Measurements from ENCODE around the gene CD209.

Gene CD209

DNA sequence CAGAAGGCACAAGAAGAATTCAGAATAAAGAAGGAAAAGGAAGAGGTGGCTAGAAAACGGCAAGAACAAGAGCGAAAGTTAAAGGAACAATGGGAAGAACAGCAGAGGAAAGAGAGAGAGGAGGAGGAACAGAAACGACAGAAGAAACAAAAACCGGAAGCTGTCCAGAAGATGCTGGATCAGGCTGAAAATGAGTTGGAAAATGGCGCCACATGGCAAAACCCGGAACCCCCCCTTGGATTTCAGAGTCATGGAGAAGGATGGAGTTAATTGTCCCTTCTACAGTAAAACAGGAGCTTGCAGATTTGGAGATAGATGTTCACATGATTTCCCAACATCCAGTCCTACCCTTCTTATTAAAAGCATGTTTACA, 6.7 kb downstream of the CD209 start:
- CTCF ChIA-PET: no interaction called here
- POLR2A ChIA-PET: no interaction called here
- TF ChIP-seq, protein P1, sequence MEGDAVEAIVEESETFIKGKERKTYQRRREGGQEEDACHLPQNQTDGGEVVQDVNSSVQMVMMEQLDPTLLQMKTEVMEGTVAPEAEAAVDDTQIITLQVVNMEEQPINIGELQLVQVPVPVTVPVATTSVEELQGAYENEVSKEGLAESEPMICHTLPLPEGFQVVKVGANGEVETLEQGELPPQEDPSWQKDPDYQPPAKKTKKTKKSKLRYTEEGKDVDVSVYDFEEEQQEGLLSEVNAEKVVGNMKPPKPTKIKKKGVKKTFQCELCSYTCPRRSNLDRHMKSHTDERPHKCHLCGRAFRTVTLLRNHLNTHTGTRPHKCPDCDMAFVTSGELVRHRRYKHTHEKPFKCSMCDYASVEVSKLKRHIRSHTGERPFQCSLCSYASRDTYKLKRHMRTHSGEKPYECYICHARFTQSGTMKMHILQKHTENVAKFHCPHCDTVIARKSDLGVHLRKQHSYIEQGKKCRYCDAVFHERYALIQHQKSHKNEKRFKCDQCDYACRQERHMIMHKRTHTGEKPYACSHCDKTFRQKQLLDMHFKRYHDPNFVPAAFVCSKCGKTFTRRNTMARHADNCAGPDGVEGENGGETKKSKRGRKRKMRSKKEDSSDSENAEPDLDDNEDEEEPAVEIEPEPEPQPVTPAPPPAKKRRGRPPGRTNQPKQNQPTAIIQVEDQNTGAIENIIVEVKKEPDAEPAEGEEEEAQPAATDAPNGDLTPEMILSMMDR (IDR thresholded peaks at IDR 0.05; ENCODE audit: control extremely low read depth, extremely low read depth, low read depth, missing control alignments): no peak
- no peak for DNase-seq (ENCODE audit: extremely low spot score)

DNA sequence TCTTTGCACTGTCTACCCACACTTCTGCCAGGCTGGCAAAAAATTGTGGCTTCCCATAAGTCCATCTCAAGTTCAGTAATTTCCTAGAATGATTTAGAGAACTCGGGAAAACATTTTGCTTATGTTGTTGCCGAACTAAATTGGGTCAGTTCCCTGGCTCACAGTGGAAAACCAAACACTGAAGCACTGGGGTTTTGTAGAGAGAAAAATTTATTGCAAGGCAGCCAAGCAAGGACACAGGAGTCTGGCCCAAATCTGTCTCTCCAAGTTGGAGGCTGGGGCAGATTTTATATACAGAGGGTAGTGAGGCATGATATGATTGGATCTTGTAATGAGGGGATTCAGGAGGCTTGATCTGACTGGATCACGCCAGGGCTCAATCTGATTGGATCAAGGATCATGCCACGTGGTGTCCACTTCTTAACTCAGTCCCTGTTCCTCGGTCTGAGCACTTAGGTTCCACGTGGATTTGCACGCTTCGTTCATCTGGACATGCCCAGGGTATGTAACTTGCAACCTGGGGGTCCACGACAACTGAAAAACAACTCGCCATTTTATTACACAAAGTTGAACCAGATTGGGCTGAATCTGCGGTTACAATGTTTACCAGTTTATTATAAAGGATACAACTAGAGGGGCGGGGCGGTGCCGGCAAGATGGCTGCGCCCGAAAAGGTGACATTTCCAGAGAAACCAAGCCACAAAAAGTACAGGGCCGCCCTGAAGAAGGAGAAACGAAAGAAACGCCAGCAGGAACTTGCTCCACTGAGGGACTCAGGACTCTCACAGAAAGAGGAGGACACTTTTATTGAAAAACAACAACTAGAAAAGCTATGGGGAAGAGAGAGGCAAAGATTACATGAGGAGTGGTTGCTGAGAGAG, 7.3 kb downstream of the CD209 start:
- DNase-seq (ENCODE audit: extremely low spot score): no peak
- TF ChIP-seq, protein P1 (IDR thresholded peaks at IDR 0.05; ENCODE audit: control extremely low read depth, extremely low read depth, low read depth, missing control alignments): no peak
- CTCF ChIA-PET: interaction anchor here (1.2 to 2.0 kb wide), 5 partner anchors 11 to 81 kb away, joined by 3 to 11 read pairs (median 6); partner anchors contain the start of gene TRAPPC5
- POLR2A ChIA-PET: no interaction called here

DNA sequence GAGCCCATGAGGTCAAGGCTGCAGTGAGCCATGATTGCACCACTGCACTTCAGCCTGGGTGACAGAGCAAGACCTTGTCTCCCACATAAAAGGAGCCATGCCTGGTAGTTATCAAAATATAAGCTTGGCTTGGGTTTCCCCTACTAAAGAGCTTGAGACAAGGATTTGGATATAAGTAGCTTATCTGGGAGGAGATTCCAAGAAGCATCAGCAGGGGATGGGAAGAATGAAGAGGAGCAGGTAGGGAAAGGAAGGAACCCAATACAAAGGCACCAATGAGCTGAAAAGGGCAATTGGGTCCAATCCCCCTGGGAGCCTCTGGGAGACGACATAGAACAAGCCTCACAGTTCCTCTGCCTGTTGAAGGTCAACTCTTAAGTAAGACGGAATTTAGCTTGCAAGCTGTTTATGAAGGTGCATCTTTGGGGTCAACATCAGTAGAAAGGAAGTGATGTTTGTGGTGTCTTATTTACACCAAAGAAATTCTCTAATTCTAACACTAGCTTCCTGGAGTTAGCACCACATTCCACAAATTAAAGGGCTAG, 8.1 kb downstream of the CD209 start:
- ChIA-PET POLR2A (no interaction called here), CTCF (interaction anchor here (1.2 to 2.0 kb wide), 6 partner anchors 8 to 82 kb away, joined by 3 to 11 read pairs (median 5); partner anchors contain the start of genes CD209 and TRAPPC5)
- DNase-seq (ENCODE audit: extremely low spot score): no peak
- TF ChIP-seq, protein P1 (IDR thresholded peaks at IDR 0.05; ENCODE audit: control extremely low read depth, extremely low read depth, low read depth, missing control alignments): no peak

DNA sequence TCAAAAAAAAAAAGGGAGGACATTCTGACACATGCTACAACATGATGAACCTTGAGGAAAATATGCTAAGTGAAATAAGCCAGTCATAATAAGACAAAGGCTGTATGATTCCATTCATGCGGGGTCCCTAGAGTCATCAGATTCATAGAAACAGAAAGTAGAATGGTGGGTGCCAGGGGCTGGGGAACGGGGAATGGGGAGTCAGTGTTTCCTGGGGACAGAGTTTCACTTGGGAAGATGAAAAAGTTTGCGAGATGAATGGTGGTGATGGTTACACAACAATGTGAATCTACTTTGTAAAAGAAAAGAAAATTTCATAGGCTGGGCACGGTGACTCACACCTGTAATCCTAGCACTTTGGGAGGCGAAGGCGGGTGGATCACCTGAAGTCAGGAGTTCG, 9.3 kb downstream of the CD209 start:
- TF ChIP-seq, protein P1 (IDR thresholded peaks at IDR 0.05; ENCODE audit: control extremely low read depth, extremely low read depth, low read depth, missing control alignments): no peak
- ChIA-PET POLR2A (no interaction called here), CTCF (interaction anchor here (1.4 to 2.0 kb wide), 2 partner anchors 9 kb away, joined by 4 to 11 read pairs; partner anchors contain the start of gene CD209)
- DNase-seq (ENCODE audit: extremely low spot score): no peak

DNA sequence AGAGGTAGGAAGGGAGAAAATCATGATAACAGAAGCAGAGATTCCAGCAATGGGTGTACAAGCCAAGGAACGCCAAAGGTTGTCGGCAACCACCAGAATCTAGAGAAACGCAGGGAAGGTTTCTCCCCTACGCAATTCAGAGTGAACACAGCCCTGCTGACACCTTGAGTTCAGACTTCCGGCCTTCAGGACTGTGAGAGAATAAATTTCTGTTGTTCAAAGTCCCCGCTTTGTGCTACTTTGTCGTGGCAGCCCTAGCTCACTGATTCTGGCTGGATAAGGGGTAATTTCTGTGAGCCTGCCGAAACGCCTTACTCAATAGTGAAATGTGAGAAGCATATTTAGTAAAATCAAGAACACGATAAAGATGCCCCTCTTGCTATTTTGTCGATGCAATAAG, 10.1 kb downstream of the CD209 start:
- DNase-seq (ENCODE audit: extremely low spot score): no peak
- TF ChIP-seq, protein P1 (IDR thresholded peaks at IDR 0.05; ENCODE audit: control extremely low read depth, extremely low read depth, low read depth, missing control alignments): no peak
- ChIA-PET POLR2A (no interaction called here), CTCF (interaction anchor here (0.9 kb wide), 1 partner anchor 46 kb away, joined by 5 read pairs; no protein-coding TSS in a partner anchor)

DNA sequence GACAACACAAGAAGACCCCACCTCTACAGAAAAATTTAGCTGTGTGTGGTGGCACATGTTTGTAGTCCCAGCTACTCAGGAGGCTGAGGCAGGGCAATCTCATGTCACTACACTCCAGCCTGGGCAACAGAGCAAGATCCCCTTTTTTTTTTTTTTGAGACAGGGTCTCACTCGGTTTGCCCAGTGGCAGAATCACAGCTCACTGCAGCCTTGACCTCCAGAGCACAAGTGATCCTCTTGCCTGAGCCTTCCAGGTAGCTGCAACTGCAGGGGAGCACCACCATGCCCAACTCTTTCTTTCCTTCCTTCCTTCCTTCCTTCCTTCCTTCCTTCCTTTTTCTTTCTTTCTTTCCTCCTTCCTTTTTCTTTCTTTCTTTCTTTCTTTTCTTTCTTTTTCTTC, 11.2 kb downstream of the CD209 start:
- POLR2A ChIA-PET: no interaction called here
- DNase-seq (ENCODE audit: extremely low spot score): no peak
- CTCF ChIA-PET: interaction anchor here (1.3 kb wide), 1 partner anchor 14 kb away, joined by 3 read pairs; no protein-coding TSS in a partner anchor

More for the DNA sequence above, 11.2 kb downstream of the CD209 start:
- TF ChIP-seq, protein P1 (IDR thresholded peaks at IDR 0.05; ENCODE audit: control extremely low read depth, extremely low read depth, low read depth, missing control alignments): no peak
